Cardiac fibroblast (primary cell): ENCODE data around the gene RTEL1.
A peak's percentile ranks its signal among the peaks of the same experiment; 100 is the strongest.

Experiments used
- DNase-seq, 2 donors: peaks; one replicate each; pipeline versions ENCODE4 v3.0.0 to v3.0.0-alpha.2; 2010; ENCODE audit warnings: low read depth in 2 of 2
- H3K4me3 ChIP-seq, 2 donors: replicated peaks in 1 of 2; 1 replicate in 1 of 2; 2 replicates in 1 of 2; pipeline ENCODE4 v1.5.1; 2011; ENCODE audit warnings: low read depth in 2 of 2, low read length in 2 of 2, mild to moderate bottlenecking in 2 of 2, moderate library complexity in 1 of 2
- TF ChIP-seq, protein P1 (sequence below): IDR thresholded peaks from one replicate; pipeline ENCODE4 v1.5.1; 2011; ENCODE audit warnings: low read depth, mild to moderate bottlenecking, low read length, inconsistent platforms

RTEL1 gene

DNA sequence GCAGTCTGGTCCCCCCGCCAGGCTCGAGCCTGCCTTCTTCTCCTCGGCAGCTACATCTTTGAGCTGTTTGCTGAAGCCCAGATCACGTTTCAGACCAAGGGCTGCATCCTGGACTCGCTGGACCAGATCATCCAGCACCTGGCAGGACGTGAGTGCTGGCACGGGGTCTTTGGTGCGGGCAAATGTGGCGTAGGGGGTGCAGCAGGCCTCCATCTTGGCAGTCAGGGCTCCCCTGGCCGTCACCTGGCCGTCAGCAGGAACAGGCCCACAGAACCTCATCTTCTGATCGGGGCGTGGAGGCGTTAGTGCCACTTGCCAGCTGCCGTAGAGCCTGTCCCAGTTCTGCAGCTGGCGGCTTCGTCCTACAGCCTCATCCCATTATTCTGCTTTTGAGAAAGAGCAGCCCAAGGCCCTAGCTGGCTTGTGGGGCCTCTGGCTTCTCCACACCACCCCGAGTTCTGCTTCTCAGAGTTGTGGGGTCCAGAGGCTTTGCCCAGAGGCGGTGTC is 21.7 kb downstream of the RTEL1 start:
- no peak overlapping the region for H3K4me3 ChIP-seq
- TF ChIP-seq, protein P1, sequence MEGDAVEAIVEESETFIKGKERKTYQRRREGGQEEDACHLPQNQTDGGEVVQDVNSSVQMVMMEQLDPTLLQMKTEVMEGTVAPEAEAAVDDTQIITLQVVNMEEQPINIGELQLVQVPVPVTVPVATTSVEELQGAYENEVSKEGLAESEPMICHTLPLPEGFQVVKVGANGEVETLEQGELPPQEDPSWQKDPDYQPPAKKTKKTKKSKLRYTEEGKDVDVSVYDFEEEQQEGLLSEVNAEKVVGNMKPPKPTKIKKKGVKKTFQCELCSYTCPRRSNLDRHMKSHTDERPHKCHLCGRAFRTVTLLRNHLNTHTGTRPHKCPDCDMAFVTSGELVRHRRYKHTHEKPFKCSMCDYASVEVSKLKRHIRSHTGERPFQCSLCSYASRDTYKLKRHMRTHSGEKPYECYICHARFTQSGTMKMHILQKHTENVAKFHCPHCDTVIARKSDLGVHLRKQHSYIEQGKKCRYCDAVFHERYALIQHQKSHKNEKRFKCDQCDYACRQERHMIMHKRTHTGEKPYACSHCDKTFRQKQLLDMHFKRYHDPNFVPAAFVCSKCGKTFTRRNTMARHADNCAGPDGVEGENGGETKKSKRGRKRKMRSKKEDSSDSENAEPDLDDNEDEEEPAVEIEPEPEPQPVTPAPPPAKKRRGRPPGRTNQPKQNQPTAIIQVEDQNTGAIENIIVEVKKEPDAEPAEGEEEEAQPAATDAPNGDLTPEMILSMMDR, result no peak
- no peak for DNase-seq

DNA sequence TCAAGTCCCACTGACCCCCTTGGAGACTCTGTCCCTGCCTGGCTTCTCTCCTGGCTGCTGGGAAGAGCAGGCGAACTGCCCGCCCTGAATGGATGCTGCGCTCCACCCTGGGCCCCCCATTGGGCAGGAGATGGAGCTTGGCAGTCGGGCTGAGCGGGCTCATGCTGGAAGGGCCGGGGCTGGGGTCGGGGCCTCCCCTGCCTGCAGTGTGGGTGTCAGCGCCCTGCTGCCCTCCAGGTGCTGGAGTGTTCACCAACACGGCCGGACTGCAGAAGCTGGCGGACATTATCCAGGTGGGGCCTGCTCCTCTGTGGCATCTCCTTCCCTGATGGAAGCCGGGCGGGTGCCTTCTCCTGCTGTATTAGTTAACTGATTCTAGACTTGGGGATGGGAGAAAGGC is 22.3 kb downstream of the RTEL1 start:
- H3K4me3 ChIP-seq, result no peak overlapping the region
- DNase-seq, result no peak
- TF ChIP-seq, protein P1, result no peak

DNA sequence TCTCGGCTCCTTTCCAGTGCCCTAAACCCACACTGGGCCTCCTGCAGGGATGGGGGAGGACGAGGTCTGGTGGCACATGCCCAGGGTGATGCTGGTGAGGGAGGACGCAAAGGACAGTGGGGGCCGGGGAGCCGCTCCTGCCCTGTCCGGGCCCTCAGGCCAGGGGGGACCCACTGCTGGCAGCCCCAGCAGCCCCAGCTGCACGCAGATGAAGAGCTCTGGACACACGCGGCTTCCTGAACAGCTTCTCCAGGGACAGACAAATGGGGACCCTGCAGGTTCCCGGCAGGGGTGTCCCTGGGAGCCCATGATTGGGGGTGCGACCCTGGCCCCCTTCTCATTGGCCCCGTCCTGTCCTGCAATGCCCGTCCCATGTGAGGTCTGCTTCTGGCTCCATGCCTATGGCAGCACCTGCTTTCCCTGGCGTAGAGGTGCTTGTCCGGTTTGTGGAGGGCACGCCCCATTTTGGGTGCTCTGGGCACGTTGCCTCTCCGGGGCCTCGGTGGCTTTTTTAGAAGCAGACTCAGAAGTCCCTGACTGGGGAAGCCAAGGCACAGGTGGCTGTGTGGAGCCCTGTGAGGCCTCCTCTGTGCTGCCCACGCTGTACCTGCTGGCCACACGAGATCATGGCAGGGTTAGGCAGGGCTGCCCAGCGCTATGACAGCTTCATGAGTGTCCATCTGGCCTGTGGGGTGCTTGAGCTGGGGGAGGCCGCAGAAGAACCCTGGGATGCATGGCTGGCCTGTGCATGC is 22.9 kb downstream of the RTEL1 start:
- DNase-seq, result no peak
- H3K4me3 ChIP-seq, result no peak overlapping the region
- TF ChIP-seq, protein P1, result no peak

DNA sequence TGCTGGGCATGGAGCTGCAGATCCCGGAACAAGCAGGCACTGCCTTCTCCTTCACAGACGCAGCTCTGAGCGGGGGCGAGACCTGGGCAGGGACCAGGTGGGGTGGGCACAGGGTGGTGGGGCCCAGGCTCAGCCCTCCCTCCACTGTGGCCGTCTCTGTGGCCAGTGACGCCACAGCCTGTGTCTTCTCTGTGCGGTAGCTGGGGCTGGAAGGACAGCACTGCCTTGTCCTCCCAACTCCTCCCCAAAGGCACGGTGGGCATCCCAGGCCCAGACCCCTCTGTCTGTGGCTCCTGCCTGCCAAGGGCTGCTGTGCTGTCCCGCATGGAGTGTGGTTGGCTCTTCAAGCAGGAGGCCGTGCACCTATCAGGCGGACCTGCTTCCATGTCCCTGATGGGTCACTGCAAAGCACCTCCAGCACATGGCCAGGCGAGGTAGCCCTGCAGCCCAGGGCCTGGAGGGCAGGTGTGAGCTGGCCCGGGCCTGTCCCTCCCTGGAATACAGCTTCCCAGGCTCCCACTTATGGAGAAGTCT is 23.6 kb downstream of the RTEL1 start:
- TF ChIP-seq, protein P1, result no peak
- DNase-seq, result no peak
- H3K4me3 ChIP-seq, result no peak overlapping the region

DNA sequence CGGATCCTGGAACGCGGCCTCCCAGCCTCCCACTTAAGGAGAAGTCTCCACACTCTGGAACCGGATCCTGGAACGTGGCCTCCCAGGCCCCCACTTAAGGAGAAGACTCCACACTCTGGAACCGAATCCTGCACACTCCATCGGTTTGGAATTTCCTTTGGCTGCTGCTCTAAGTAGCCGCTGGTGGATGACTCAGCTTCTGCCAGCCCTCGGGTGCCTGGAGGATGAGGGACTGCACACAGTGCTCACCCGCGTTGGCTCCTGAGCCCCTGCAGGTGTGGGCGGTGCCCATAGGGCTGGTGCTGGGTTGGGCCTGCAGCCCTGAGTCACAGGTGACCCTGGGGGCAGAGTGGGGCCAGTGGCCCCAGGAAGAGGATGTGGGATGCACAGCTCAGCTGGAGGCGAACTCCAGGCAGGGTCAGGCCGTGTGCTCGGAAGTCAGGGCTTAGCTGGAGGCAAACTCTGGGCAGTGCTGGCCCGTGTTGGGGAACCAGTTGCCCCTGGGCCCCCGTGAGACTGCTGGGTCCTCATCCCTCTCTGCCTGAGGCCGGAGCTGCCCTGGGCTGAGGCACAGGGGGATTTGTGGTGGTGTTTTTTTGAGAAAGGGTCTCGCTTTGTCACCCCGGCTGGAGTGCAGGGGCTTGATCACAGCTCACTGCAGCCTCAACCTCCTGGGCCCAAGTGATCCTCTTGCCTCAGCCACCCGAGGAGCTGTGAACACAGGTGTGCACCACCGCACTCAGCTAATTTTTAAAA is 24.4 kb downstream of the RTEL1 start:
- DNase-seq, result peak; percentile 98
- TF ChIP-seq, protein P1, result no peak
- H3K4me3 ChIP-seq, result peak overlapping the region in 1 of 2 donors; percentile 5

DNA sequence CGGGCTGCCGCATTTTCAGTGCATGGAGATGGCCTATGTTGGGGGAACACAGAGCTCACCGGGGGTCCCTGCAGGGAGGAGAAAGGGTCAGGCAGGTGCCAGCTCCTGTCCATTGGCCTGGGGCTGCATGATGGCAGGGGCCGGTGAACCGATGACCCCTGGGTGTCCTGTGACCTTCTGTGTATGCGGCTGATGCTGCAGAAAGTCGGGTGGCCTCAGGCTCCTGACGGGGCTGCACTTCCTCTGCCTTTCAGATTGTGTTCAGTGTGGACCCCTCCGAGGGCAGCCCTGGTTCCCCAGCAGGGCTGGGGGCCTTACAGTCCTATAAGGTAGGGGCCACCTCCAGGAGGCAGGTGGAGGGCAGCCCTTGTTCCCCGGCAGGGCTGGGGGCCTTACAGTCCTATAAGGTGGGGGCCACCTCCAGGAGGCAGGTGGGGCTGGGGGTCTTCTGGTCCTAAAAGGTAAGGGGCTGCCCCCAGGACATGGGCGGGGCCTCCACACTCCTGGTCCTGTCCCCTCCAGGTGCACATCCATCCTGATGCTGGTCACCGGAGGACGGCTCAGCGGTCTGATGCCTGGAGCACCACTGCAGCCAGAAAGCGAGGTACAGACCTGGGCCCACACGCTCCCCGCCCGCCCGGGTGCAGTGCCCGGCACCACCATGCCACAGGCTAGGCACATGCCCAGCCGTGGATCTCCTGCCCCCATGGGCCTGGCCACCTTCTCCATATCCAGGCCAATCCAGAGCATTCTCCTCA is 27.3 kb downstream of the RTEL1 start:
- no peak overlapping the region for H3K4me3 ChIP-seq
- TF ChIP-seq, protein P1, result no peak
- no peak for DNase-seq
